ENCODE measurements around the gene SH3GL1.

DNA sequence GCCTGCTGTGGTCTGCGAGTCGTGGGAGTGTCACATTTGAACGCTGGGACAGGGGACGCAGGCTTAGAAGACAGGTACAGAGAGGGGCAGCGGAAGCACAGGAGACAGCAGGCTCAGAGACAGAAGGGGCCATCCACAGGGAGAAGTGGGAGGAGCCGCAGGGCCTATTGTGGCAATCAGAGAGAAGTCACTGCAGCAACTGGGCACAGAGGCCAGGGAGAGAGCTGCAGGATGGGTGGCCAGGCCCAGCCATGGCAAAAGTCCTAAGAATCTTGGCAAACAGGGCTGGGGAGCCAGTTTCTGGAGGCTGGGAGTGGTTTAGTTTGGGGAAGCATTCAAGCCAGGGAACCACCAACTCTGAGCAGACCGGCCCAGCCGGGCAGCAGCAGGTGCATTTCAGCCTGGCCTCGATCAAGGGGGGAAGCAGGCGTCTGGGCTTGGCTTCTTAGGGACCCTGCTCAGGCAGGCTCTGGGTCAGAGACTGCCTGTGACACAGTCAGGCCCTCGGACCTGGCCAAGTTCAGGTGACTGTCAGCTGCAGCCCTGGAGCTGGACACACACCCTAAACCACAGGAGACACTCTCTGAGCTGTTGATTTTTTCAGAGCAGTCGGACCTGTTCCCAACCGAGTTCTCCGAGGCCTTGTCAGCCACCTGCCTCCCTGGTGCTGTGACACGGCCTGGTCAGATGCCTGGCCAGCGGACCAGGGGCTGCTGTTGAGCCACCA lies 11.8 kb downstream of the SH3GL1 start:
- TF ChIP-seq, protein P1, sequence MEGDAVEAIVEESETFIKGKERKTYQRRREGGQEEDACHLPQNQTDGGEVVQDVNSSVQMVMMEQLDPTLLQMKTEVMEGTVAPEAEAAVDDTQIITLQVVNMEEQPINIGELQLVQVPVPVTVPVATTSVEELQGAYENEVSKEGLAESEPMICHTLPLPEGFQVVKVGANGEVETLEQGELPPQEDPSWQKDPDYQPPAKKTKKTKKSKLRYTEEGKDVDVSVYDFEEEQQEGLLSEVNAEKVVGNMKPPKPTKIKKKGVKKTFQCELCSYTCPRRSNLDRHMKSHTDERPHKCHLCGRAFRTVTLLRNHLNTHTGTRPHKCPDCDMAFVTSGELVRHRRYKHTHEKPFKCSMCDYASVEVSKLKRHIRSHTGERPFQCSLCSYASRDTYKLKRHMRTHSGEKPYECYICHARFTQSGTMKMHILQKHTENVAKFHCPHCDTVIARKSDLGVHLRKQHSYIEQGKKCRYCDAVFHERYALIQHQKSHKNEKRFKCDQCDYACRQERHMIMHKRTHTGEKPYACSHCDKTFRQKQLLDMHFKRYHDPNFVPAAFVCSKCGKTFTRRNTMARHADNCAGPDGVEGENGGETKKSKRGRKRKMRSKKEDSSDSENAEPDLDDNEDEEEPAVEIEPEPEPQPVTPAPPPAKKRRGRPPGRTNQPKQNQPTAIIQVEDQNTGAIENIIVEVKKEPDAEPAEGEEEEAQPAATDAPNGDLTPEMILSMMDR (IDR thresholded peaks at IDR 0.05; ENCODE audit: low read length): no peak
- no peak for TF ChIP-seq EZH2 (optimal IDR thresholded peaks at IDR 0.05; ENCODE audit: low read depth, low read length)
- TF ChIP-seq EZH2phosphoT487 (IDR thresholded peaks at IDR 0.05; ENCODE audit: low read length): no peak
